ENCODE measurements around the gene USP33. TPM values are rescaled to one million over a fixed set of nuclear protein-coding genes. Genes with fewer than 3 reads are reported as not detected.

Gene USP33
- total and polyA plus RNA-seq, 2 of the 13 experiments (the other 11 are each of a cell fraction or from before 2014, with no cell fraction given) = 32.0 to 49.1 TPM

DNA sequence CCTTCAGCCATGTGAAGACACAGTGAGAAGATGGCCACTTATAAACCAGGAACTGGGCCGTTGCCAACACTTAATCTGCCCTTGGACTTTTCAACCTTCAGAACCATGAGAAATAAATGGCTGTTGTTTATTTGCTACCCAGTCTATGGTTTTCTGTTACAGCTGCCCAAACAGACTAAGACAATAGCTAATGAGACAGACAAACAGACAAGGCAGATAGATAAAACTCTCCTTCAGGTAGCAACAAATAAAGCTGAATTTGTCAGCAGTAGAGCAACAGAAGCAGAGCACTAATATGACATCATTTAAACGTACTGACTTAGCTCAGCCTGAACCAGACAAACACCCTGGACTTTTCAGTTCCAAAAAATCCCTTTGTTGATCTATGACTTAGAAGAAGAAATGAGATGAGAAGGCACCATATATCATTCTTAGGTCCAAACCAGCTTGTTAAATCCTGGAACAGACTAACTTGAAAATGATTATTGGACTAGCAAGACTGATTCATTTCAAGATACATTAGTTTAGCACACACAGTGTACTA, 104.1 kb downstream of the USP33 start (continued):
- TF ChIP-seq, protein P1, sequence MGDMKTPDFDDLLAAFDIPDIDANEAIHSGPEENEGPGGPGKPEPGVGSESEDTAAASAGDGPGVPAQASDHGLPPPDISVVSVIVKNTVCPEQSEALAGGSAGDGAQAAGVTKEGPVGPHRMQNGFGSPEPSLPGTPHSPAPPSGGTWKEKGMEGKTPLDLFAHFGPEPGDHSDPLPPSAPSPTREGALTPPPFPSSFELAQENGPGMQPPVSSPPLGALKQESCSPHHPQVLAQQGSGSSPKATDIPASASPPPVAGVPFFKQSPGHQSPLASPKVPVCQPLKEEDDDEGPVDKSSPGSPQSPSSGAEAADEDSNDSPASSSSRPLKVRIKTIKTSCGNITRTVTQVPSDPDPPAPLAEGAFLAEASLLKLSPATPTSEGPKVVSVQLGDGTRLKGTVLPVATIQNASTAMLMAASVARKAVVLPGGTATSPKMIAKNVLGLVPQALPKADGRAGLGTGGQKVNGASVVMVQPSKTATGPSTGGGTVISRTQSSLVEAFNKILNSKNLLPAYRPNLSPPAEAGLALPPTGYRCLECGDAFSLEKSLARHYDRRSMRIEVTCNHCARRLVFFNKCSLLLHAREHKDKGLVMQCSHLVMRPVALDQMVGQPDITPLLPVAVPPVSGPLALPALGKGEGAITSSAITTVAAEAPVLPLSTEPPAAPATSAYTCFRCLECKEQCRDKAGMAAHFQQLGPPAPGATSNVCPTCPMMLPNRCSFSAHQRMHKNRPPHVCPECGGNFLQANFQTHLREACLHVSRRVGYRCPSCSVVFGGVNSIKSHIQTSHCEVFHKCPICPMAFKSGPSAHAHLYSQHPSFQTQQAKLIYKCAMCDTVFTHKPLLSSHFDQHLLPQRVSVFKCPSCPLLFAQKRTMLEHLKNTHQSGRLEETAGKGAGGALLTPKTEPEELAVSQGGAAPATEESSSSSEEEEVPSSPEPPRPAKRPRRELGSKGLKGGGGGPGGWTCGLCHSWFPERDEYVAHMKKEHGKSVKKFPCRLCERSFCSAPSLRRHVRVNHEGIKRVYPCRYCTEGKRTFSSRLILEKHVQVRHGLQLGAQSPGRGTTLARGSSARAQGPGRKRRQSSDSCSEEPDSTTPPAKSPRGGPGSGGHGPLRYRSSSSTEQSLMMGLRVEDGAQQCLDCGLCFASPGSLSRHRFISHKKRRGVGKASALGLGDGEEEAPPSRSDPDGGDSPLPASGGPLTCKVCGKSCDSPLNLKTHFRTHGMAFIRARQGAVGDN (CRISPR knock-in tag; IDR thresholded peaks at IDR 0.05) = no peak
- TF ChIP-seq EP300 (IDR thresholded peaks at IDR 0.05; ENCODE audit: low read depth in 2 of 2, low read length in 2 of 2) = peak in 1 of 2 experiments; percentile 52; a peak in 1 of 4 replicates
- TF ChIP-seq EP300 (CRISPR knock-in tag; IDR thresholded peaks at IDR 0.05; ENCODE audit: borderline replicate concordance) = no peak
- peak; percentile 47; the same call in 1 of the 2 replicates for TF ChIP-seq NFIC (IDR thresholded peaks at IDR 0.05; ENCODE audit: low read length)
- TF ChIP-seq ZSCAN20 (CRISPR knock-in tag; IDR thresholded peaks at IDR 0.05; ENCODE audit: borderline replicate concordance) = no peak
- no peak for TF ChIP-seq ZNF550 (CRISPR knock-in tag; IDR thresholded peaks at IDR 0.05; ENCODE audit: borderline replicate concordance)
- peak; percentile 28; the same call in 1 of the 2 replicates for TF ChIP-seq NCOA2 (CRISPR knock-in tag; IDR thresholded peaks at IDR 0.05)
- no peak for TF ChIP-seq FOXJ3 (CRISPR knock-in tag; IDR thresholded peaks at IDR 0.05; ENCODE audit: borderline replicate concordance)
- peak; percentile 67; the same call in 1 of the 2 replicates for TF ChIP-seq SOX13 (IDR thresholded peaks at IDR 0.05)
- TF ChIP-seq SOX13 (CRISPR knock-in tag; conservative IDR thresholded peaks at IDR 0.05 in 1 of 2, IDR thresholded peaks at IDR 0.05 in 1 of 2) = peak in 1 of 2 experiments; percentile 93; a peak in 2 of 4 replicates
- TF ChIP-seq ZNF546 (CRISPR knock-in tag; conservative IDR thresholded peaks at IDR 0.05) = no peak
- TF ChIP-seq MIER2 (CRISPR knock-in tag; IDR thresholded peaks at IDR 0.05) = no peak
- TF ChIP-seq, protein P2, sequence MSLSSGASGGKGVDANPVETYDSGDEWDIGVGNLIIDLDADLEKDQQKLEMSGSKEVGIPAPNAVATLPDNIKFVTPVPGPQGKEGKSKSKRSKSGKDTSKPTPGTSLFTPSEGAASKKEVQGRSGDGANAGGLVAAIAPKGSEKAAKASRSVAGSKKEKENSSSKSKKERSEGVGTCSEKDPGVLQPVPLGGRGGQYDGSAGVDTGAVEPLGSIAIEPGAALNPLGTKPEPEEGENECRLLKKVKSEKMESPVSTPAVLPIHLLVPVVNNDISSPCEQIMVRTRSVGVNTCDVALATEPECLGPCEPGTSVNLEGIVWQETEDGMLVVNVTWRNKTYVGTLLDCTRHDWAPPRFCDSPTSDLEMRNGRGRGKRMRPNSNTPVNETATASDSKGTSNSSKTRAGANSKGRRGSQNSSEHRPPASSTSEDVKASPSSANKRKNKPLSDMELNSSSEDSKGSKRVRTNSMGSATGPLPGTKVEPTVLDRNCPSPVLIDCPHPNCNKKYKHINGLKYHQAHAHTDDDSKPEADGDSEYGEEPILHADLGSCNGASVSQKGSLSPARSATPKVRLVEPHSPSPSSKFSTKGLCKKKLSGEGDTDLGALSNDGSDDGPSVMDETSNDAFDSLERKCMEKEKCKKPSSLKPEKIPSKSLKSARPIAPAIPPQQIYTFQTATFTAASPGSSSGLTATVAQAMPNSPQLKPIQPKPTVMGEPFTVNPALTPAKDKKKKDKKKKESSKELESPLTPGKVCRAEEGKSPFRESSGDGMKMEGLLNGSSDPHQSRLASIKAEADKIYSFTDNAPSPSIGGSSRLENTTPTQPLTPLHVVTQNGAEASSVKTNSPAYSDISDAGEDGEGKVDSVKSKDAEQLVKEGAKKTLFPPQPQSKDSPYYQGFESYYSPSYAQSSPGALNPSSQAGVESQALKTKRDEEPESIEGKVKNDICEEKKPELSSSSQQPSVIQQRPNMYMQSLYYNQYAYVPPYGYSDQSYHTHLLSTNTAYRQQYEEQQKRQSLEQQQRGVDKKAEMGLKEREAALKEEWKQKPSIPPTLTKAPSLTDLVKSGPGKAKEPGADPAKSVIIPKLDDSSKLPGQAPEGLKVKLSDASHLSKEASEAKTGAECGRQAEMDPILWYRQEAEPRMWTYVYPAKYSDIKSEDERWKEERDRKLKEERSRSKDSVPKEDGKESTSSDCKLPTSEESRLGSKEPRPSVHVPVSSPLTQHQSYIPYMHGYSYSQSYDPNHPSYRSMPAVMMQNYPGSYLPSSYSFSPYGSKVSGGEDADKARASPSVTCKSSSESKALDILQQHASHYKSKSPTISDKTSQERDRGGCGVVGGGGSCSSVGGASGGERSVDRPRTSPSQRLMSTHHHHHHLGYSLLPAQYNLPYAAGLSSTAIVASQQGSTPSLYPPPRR (CRISPR knock-in tag; IDR thresholded peaks at IDR 0.05; ENCODE audit: borderline replicate concordance) = no peak
- no peak for TF ChIP-seq HINFP (CRISPR knock-in tag; IDR thresholded peaks at IDR 0.05; ENCODE audit: low read depth)
- no peak for TF ChIP-seq TRAFD1 (CRISPR knock-in tag; IDR thresholded peaks at IDR 0.05; ENCODE audit: borderline replicate concordance)
- TF ChIP-seq MIER3 (CRISPR knock-in tag; IDR thresholded peaks at IDR 0.05; ENCODE audit: borderline replicate concordance) = no peak
